Cerebellar nuclear complex (tissue), 1 donor: Measurements from ENCODE around the gene BARHL2.

Source experiments
- DNase-seq, 2 experiments: peaks; one replicate each; lab custom pipeline; 2025; lab: John Stamatoyannopoulos, UW

The BARHL2 gene

DNA sequence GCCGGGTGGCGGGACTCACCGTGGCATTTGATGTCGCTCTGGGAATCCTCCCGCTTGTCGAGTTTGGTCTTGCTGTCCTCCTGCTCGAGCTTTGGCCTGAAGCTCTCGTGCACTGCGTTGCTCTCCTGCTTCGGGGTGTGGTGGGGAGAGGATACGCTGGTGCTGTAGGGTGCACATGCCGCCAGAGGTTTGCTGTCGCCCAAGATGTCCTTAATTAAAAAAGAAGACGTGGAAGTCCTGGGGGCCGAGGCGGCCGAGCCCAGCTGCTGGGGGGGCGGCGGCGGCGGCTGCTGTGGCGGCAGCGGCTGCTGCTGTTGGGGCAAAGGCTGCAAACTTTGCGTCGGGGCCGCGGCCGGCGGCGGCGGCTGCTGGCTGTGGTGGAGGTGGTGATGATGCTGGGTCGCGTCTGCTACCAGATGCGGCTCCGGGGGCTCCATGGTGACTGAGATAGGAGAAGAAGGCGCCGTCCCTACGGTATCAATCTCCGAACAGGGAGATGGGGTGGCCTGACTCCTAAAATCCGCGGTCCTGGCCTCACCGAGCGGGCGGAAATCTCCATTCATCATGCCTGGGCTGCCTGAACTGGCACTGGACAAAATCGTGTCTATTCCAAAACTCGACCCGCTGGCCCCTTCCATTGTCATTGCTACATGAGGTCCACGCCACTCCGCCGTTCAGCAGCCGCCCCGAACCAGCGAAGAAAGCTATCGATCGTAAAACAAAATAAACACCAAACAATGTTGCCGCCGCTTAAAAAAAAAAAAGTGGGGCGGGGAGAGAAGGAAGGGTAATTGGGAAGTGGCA, at the start of gene BARHL2:
BARHL2 (minus strand) TSS at position 751 of the 804 bp plus-strand sequence; CDS start at position 644, 107 bp downstream.
- DNase-seq: no peak

DNA sequence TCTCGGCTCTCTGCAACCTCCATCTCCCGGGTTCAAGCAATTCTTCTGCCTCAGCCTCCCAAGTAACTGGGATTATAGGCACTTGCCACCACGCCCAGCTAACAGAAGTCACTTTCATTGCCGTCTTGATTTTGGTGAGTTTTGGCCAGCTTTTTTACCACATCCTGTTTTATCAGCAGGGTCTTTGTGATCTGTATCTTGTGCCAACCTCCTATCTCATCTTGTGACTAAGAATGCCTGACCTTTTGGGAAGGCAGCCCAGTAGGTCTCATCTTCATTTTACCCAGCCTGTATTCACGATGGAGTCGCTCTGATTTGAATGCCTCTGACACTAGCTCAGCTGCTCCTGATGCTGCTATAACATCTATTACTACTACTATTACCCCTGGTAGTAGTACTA, 46.8 kb upstream of the BARHL2 start:
- no peak for DNase-seq

DNA sequence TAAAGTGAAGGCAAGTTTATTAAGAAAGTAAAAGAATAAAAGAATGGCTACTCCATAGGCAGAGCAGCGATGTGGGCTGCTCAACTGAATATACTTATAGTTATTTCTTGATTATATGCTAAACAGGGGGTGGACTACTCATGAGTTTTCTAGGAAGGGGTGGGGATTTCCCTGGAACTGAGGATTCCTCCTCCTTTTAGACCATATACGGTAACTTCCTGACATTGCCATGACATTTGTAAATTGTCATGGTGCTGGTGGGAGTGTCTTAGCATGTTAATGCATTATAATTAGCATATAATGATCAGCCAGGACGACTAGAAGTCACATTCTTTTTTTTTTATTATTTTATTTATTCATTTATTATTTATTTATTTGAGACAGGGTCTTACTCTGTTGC, 46.4 kb upstream of the BARHL2 start:
- DNase-seq: no peak

DNA sequence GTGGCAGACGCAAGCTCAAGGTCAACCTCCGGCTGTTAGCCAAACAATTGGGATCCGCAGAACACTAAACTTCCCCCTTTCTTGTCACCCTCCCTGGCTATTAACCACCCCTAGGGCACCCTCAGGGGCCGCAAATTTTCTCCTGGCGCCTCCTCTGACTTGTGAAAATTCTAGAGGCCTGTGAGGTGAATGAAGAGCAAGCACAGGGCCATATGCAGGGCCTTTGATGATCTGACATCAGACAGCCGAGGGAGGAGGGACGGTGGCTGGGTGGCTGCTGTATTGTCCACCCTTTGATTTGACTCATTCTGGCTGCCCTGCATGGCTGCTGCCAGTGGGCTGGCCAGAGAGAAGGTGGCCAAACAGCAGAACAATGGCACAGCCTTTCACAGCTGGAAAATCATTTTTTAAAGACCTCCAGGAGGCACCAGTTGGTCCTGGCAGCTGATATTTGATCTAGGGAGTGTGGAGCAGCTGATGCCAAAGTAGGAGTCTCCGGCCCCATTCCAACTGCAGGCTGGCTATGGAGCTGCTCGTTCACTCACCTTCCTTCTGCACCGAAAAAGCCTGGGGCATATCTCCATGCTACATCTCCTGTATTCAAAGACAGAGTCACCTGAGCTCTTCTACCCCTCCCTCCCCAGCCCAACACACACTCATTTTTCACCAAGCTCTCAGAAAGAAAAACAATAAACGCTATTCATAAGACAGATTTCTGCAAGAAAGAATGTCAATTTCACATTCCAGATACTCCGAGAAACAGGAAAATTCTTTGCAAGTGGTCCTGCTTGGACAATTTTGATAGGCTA, 44.9 kb upstream of the BARHL2 start:
- no peak for DNase-seq

DNA sequence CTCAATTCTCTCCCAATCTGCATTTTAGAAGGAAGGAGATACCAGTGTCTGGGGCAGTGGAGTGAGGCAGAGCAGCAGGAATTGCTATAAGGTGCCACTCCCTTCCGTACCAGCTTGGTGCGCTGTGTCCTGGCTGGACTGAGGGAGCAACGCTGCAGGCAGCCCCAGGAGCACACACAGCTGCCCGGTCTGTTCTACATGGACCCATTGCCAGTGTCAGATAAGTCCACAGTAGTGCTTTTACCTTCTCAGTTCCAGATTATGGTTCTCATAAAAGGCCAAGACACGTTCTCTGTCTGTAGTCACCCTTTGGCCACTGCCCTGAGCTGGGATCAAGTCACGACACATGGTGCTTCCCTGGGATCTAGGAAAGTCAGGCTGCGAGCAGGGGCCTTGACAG, 44.1 kb upstream of the BARHL2 start:
- DNase-seq: no peak

DNA sequence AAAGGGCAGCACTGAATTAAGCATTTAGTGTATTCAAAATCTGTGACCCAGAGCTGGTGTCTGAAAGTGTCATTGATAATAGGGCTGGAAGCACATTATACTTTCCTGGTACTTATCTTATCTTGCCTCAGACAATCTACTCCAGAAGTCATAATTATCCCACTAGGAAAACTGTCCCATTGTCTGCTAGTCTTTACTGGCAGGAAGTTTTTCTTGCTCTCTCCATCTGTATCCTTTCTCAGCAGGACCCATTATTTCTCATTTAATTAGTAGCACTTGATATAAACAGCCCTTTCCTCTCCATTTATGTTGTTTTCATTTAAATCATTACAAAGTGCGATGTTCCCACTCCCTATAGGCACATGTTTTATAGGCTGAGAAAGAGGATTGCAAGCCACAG, 36.5 kb upstream of the BARHL2 start:
- no peak for DNase-seq

DNA sequence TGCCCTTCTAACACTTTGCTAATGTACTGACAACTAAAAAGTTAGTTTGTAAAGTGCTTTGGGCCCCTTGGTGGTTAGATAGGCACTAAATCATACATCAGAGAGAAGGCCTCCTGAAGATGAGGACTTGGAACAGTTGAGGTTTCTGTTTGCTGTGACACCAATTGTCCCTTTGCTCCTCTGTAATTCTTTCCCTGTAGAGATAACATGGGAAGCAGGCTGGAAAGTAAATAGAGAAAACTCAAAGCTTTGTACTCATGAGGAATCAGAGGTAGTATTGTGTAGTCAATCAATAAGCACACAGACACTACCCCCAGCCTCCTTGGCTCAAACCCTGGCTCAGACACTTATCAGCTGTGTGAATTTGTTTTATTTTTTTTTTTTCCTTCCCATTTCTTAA, 31.6 kb upstream of the BARHL2 start:
- DNase-seq: no peak

DNA sequence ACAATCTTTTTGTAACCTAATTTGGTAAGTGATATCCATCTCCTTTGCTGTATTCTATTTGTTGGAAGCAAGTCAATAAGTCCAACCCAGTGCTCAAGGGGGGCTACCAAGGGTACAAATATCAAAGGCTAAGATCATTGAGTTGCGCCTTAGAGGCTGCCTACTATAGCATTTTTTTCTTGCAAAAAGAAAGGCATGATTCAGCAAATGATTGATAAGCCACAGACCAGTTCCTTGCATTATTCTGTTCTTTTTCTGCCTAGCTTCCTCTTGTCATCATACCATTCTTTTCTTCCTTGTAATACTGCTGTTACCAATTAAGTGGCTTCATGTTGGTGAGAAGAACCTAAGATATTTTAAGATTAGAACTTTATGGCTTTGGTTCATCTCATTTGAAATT, 29.8 kb upstream of the BARHL2 start:
- DNase-seq: no peak

DNA sequence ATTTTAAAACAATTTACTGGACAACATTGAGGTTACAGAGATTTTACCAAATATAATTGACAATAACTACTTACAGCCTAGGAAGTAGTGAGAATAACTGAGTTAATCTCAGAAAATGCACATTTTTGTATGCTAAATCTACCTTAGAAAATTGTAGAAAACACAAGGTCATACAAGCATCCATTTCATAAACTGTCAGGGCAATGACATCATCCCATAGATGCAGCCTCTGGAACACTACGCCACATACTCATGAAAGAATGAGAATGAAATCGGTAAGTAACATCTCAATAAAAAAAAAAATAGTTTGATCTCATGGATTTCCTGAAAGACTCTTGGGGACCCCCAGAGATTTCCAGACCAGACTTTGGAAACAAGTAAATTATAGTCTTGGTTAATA, 28.9 kb upstream of the BARHL2 start:
- DNase-seq: no peak

DNA sequence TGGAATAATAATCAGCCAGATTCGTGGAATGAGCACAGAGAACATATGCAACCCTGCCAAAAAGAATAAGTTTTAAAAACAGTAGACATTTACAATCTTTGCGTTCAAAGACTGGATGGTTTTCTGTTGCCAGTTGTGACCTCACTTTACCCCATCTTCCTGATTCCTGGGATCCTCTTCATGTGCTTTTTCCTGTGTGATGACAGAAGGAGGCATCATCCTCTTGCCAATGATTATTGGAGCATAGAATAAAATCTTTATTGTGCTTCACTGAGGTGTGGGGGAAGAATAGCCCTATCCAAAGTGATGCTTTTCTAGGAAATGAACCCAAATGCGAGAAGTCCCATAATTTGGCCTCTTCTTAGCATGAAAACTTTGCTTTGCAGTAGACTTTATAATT, 15.0 kb upstream of the BARHL2 start:
- DNase-seq: no peak

DNA sequence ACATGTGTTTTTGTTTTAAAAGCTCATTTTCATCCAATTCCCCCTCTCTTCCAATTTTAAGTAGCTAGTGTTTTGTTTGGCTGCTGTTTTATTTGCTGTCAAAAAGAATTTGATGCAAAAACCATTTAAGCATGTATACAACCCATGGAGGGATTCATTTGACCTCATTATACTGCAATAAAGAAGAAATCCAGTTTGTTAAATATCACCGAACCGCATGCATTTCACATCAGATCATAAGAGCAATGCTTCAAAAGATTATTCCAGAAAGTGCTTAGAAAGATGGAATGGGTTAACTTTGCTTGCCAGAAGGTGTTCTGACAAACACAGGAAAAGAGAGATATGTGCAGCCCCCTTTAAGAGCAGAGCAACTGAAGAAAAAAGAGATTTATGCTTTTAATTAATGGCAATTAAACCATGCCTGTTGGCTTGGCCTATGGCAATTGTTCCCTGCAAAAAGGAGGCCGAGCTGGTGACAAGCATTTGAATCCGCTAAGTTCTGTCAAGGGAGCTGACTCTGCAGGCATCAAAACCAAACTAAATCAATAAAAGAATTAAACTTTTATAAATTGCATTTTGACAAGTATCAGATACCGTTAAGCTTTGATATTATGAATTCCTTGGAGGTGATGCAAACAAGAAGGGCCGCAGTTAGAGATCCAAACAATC, 14.4 kb upstream of the BARHL2 start:
- no peak for DNase-seq

DNA sequence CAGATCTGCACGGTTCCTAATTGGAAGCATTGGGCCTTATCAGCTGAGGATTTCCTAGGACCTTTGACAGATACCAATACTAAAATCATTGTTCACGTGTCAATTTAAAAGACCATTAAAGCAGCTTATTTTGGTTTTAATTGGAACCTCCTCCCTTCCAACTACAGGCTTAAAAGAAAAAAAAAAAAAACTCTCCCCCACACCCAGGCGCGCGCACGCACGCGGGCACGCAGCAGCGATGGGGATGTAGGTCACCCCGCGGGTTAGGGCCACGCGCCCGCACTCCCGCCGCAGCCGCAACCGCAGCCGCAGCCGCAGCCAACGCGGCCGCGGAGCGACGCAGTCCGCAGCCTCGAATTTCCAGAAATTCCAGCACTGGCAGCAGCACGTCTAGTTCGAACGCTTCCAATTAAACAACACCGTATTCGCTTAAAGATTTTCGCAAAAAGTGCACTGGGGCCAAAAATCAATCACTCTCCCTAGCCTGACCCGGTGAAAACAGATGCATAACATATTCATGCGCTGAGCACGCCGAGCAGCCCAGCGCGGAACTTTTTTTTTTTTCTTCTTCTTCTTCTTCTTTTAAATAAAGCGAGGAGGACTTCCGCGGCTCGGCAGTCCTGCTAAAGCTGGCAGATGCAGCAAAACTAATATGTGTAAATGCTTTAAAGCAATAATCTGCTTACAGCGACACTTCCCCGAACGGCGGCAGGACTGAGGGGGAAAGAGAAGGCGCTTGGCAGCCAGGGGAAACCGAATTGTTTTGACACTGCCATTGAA, 13.3 kb upstream of the BARHL2 start:
- no peak for DNase-seq

DNA sequence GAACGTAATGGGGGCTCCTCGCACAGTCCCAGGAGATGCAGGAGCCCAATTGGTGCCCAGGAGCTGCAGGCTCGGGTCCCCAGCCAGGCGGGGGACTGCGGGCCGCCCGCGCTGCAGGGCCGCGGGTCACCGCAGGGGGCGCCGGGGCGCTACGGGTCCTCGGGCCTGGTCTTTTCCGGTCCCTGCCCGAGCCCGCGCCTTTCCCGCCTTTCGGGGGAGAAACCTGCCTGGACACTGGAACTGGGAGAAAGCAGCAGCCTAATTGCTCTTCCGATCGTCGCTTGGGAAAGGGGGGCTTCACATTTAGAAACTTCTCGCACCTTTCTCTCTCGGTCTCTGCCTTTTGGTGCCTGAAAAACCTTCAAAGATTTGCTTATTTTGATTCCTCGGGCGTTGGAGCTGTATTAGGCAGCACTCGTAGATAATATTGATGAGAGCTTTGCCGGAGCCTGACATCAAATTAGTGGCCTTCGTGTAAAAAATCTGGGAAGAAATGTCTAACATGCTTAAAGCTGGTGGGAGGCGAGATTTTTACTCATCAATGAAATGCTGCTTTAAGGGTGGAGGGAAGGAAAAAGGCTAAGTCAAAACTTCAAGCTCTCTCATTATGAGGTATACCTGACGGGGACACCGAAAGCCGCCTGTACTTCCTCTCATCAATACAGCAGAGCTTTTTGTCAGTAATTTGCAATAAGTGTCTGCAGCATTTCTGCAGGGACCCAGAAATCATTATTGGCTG, 12.6 kb upstream of the BARHL2 start:
- no peak for DNase-seq

DNA sequence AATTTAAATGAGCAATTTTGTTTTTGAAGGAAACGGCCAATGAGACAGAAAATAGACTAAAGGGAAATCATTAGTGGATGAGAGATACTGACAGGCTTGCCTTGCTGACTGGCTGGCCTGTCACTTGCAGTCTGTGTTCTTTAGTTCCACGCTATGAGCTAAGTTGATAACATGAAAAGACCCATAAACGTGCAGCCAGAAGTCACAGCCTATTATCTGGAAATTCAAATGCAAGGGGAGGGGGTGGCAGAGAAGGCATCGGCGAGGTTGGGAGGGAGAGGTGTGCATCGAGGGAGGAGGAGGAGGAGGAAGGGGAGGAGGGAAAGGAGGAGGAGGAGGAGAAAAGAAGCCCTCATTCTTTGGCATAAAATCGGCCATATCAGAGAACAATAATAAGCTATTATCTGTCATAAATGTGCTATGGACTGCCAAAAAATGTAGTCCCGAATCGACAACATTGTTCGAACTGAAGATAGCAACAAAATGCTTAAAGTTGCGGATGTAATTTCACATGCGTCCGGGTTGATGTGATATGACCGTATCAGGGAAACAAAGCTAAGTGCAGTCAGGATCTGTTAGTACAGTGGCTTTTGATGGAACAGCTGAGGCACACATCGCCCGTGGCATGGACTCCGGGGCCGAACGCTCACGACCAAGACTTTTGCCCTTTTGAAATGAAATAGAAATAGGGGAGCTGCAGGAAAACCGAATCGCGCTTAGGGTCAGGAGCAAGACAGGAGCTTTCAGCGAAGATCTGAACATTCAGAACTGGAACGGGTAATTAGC, 11.6 kb upstream of the BARHL2 start:
- no peak for DNase-seq

DNA sequence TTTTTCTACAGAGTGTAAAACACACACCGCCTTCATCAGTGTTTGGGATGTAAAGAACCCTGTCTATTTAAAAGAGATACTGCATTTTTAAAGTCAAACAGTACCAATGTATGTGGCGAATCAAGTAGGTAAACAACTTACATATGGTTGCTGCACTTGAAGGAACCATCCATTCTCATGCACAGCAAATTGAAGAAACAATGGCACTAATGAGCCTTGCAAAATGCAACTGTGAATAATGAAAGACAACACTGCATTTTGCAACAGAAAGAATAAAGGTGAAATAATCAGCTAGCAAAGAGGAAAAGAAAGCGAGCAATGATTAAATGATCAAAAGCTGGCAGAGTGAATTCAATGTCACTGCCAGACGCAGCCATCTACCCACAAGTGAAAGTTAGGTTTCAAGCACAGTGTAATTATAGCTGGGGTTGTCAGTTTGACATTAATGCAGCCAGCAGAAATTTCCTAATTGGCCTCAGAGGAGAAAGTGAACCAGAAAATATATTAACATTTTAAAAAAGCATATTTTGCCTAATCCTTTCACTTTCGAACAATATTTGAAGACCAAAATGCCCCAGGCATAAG, 10.9 kb upstream of the BARHL2 start:
- DNase-seq: no peak

DNA sequence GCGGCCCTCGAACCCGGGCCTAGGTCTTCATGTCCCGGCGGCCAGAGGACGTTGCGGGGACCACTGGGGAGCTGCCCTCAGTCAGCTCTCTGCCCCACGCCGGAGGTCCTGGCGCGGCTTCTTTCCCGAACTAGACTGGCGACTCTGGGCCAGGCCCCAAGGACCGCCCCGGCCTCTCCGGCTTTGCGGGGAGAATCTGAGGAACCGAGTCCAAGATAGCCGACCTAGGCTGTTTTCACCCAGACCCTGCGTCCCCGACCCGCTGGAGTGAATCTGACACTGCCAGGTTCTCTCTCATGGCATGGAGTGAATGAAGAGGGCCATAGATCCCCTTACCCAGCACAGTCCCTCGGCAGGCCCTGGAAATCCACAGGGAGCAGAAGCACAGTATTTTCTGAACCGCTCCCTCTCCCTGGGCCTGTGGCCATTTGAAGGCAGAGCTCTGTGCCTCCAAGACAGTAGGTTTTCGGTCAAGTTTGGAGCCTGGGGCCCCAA, 9.9 kb upstream of the BARHL2 start:
- no peak for DNase-seq

DNA sequence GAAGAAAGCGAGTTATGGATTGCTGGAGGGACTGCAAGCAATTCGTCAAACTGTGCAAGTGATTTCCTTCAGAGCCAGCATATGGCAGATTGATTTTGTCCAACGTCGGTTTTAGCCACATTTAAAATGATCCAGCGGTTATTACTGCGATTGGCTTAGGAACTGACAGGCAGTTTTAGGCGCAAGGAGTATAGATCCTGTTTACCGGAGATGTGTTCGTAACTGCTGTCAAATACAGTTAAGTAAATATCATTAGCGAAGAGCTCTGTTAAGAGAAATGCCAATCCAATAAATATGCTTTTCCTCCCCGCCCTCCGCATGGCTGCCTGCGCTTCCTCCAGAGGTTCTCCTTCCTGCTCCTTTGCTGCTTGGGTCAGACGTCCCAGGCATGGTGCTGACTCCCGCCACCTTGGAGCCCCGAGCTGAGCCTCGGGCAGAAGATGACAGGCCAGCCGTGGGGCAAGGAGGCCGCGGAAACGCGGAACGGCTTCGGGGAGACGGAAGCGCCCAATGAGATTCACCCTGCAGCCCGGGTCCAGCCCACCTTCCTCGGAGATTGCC, 9.4 kb upstream of the BARHL2 start:
- DNase-seq: no peak

DNA sequence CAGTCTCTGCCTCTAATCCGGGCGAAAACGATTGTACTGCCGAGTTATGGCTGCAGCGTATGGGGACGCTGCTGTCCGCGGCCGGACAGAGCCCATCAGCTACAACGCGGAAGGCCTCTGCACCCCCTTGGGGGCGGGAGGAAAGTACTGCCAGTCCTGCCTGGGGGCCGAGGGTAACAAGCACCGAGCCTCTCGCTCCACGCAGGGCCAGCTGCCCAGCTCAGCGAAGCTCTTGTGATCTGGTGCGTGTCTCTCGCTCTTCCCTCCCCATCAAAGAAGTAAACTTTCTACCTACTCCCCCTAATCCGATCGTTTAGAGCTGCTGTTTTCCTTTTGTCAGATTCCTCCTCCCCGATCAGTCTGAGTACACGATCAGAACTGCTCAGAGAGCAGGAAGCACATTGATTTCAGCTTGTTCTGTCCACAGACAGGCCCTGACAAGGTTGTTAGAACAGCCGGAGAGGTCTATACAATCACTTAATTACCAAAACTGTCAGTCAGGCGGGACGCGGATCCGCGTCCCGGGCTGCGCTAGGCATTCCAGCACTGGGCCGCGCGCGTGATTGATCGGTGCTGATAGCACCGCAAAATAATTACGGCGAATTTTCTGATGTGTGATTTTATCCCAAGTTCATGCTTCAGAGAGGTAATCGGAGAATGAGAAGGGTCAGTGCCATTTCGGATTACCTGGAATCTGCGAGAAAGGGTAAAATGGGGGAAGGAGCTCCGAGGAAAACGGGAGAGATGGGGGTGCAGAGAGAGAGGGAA, 8.7 kb upstream of the BARHL2 start:
- DNase-seq: no peak
